HG02623 (cell line): ENCODE data around the gene TMEM141.
"Not testable (repeated sequence)": the region's sequence is repeated elsewhere in the genome, so short reads cannot be mapped to it uniquely, and the experiment has no call there.

ENCODE experiments used
- ATAC-seq: cut with Tn5 transposase; IDR thresholded peaks from one replicate; pipeline ENCODE4 v1.9.1; 2021; ENCODE audit warnings: moderate library complexity; ENCODE audit not compliant: unreplicated experiment

Gene TMEM141

DNA sequence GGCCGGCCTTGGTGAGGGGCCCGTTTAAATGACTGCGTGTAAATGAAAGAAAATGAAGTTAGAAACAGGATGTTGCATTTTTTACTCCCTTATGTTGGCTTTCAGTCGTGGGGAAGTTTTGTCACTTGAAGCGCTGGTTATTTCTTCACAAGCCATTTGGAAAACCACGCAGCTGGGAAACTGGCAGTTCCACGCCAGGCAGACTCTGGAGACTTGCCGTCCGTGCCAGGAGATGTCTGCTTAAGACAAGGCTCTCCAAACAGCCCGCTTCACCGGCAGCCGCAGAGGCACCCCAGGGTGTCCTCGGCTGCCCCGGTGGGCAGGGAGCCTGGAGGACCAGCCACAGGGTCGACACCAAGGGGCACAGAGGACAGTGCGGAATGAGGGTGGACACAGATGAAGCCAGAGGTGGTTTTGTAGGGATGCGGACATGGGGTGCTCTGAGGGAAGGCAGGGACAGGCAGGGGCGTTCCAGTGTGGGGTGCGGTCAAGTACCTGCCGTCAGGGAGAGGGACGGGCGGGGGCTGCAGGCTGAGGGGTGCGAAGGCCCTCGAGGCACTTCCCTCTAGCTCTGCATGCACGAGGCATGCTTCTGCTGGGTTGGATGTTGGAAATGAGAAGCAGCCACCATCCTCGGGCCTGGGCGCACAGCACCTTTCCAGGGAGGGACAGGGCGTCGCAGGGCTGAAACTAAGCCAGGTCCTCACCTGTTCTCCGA lies 40.0 kb downstream of the TMEM141 start:
- no peak for ATAC-seq

DNA sequence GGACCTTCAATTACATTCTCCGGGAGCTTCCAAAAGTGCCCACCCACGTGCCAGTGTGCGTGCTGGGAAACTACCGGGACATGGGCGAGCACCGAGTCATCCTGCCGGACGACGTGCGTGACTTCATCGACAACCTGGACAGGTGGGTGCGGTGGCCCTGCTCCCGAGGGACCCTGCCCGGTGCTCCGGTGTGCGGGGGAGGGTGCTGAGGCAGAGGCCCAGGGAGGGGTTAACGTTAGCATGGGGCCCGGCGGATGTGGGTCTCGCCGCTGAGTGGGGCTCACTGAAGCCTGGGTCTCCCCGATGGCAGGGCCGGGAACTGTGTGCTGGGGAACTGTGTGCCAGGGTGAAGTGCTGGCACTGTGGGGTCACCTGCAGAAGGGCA lies 40.6 kb downstream of the TMEM141 start:
- ATAC-seq, result no peak

DNA sequence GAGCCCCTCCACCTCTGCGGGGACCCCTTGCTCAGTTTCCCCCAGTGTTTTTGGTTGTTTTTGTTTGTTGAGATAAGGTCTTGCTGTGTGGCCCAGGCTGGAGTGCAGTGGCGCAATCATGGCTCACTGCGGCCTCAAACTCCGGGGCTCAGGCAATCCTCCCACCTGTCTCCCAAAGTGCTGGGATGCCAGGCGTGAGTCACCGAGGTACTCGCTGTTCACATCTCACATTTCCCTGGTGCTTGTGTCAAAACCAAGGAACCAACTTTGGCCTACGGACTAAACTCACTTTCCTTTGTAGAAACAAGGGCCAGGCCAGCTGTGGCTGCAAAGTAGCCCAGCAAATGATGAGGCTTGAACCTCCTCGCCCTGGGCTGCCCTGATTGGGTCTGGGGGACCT lies 41.4 kb downstream of the TMEM141 start:
- no peak for ATAC-seq

DNA sequence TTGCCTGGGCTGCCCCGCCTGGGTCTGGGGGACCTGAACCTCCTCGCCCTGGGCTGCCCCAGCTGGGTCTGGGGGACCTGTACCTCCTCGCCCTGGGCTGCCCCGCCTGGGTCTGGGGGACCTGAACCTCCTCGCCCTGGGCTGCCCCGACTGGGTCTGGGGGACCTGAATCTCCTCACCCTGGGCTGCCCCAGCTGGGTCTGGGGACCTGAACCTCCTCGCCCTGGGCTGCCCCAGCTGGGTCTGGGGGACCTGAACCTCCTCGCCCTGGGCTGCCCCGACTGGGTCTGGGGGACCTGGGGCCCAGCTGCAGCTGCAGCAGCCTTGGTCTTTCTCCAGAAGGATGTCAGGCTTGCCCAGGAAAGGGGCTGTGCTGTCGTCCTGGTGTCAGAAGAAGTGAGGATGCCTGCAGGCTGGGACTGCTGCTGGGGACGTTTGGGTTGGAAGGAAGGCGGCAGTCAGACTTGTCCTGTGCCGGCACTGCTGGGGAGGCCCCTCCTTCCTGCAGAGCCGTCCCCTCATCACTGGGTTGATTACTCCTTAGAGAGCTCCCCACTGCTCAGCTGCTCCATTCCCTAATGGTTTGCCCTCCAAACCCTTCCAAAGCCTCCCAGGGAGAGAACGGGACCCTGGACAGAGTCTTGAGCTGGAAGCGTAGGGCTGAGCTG lies 42.4 kb downstream of the TMEM141 start:
- ATAC-seq, result not testable (repeated sequence)

DNA sequence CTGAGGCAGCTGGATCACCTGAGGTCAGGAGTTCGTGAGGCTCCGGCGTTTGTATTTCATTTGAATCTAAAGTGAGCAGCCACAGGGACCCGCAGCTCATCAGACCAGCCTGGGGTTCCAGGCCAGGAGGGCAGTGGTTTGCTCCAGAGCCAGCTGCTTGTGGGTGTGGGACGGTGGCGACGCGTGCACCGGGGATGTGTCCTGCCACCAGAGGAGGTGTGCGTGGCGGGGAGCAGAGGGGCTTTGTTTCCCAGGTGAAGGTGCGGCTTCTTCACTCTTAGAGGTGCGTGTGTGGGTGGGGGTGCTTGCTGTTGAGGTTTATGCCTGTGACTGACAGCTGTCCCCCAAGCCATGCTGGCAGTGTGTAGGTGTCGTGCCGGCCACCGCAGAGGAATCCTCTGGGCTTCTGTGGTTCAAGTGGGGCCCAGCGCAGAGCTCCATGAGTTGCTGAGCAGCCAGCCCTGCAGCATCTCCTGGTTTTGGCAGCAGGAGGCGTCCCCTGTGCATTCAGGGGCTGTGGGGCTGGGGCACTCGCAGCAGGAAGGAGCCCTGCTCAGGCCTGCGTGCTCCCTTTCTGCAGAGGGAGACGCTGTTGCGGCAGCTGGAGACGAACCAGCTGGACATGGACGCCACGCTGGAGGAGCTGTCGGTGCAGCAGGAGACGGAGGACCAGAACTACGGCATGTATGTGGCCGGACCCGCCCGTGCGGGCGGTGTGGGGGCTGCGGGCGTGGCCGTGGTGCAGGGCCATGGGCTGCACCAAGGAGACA lies 44.2 kb downstream of the TMEM141 start:
- ATAC-seq, result no peak

DNA sequence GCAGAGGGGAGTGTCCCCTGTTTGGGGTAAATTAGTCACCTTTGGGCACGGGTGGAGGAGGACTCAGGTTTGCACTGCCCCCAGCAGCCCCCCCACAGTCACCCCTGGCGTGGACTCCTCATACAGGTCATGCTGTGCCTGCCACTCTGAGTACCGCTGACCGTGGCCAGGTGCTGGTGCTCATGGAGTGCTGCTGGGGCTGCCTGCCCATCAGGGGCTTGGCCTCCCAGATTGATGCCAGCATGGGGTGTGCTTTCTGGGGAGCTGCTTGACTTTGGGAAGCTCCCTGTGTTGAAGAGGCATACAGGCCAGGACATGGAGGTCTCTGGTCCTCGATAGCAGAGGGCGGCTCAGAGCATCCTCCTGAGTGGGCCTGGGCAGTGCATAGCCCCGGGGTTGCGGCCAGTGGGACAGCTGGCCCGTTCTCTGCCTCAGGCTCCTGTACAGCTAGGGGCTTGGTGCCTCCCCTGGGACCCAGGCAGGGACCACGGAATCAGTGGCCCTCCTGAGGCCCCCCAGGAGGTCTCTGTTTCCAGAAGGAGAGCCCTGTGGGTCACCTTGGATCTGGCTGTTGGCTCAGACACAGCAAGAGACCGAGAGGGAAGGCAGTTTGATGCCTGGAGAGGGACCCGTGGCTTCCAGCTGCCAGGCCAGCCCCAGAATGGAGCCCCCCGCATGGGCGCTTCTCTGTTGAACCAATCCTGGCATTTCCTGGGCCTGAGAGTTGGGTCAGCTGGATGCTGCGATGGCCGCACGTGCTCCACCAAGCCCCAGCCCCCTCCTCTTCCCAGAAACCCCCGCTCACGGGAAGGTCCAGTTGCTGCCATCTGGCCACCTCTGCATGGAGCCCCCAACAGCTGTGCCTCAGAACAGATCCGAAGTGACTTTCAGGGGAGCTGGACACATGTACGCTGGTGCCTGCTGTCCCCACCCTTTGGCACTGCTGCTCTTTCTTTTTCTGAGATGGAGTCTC lies 45.1 kb downstream of the TMEM141 start:
- no peak for ATAC-seq

DNA sequence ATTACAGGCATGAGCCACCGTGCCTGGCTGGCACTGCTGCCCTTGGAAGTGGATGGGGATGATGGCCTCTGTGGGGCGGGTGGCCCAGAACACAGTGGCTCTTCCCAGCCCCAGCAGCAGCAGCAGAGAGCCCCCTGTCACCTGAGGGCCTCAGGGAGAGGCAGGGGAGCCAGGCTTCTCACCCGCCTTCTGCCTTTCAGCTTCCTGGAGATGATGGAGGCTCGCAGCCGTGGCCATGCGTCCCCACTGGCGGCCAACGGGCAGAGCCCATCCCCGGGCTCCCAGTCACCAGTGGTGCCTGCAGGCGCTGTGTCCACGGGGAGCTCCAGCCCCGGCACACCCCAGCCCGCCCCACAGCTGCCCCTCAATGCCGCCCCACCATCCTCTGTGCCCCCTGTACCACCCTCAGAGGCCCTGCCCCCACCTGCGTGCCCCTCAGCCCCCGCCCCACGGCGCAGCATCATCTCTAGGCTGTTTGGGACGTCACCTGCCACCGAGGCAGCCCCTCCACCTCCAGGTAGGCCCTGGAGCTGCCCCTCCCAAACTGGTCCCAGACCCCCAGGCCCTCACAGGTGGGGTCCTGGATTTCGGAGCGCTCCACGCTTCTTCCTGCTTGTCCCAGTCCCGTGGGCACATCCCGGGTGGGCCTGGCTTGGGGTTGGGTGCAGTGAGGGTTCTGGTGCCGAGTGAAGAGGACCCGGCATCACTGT lies 46.2 kb downstream of the TMEM141 start:
- no peak for ATAC-seq

DNA sequence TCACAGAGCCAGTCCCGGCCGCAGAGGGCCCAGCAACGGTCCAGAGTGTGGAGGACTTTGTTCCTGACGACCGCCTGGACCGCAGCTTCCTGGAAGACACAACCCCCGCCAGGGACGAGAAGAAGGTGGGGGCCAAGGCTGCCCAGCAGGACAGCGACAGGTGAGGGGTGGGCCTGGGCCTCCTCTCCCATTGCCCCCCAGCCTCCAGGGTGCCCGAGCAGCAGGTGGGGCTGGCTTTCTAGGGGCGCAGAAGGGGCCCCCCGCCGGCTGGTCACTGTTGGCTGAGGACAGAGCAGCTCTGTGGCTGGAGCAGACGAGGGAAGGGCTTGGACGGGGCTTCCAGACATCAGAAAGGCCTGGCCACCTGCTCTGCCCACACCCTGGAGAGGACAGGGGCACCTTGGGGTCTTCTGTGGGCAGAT lies 46.7 kb downstream of the TMEM141 start:
- ATAC-seq, result not testable (repeated sequence)

DNA sequence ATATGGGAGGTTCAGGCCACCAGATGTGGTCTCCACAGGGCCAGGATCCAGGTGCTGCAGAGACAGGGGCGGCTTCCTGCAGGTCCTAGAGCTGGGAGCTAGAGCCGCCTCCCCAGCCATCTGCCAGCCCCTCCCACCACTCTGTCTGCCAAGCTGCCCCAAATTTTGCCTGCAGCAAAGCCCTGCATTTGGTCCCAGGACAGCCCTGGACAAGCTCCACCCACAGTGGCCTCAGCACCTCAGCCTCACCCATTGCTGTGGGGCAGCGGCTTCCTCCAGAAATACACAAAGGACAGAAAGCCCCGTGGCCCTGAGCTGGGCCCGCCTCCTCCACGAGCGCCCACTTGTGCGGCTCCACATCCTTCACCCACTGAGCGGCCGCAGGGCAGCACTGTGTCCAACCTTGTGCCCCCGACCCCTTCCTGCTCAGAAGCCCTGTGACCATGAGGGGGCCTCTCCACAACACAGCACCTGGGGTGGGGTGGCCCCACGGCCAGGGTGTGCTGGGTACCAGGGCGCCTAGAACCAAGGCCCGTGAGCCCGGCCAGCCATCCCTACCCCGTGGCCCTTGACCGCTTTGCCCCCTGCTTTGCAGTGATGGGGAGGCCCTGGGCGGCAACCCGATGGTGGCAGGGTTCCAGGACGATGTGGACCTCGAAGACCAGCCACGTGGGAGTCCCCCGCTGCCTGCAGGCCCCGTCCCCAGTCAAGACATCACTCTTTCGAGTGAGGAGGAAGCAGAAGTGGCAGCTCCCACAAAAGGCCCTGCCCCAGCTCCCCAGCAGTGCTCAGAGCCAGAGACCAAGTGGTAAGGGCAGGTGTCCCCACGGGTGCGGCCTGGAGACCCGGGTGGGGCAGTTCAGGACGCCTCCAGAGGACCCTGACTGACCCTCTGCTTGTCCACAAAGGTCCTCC lies 47.4 kb downstream of the TMEM141 start:
- ATAC-seq, result no peak

DNA sequence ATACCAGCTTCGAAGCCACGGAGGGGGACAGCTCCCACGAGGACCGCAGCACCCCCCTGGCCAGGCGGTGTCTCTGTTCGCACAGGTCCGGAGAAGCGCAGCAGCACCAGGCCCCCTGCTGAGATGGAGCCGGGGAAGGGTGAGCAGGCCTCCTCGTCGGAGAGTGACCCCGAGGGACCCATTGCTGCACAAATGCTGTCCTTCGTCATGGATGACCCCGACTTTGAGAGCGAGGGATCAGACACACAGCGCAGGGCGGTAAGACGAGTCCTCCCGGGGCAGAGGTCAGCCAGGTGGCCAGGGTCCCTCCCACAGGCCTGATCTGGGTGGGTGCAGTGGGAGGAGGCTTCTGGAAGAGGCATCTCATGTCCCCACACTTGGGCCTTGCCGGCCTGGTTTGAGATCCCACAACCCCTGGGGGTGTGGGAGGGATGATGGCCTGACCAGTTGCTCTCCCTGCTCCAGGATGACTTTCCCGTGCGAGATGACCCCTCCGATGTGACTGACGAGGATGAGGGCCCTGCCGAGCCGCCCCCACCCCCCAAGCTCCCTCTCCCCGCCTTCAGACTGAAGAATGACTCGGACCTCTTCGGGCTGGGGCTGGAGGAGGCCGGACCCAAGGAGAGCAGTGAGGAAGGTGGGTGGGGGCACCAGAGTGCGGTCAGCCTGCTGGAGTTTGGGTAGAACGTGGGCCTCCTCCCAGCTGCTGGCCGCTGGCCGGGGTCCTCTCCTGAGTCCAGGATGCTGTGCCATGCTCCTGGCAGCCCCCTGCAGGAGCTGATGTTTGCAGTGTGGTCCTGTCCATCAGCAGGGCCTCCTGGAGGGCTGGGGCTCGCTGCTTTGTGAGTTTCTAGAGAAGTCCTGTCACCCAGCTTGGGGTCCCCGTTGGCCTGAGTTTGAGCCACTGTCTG lies 48.3 kb downstream of the TMEM141 start:
- ATAC-seq, result no peak

DNA sequence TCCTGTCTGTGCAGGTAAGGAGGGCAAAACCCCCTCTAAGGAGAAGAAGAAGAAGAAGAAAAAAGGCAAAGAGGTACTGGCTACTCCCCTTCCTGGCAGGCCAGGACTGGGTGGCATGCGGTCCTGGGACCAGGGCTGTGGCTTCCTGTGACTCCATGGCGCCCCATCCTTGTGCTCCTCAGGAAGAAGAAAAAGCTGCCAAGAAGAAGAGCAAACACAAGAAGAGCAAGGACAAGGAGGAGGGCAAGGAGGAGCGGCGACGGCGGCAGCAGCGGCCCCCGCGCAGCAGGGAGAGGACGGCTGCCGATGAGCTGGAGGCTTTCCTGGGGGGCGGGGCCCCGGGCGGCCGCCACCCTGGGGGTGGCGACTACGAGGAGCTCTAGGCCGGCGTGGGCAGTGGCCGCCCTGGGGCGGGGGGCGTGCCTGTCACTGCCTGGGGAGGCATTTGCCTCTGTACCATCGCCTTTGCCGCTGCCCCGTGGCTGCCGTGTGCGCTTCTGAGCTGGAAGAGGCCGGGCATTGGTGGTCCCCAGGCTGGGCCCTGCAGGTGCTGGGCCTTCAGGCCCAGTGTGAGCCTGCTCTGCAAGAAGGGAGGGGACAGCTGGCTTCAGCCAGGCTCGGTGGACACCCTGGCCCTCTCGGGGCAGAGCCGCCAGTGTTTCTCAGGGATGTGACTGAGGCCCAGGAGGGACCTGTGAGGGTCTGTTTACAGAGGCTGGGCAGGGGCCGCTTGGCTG lies 49.2 kb downstream of the TMEM141 start:
- no peak for ATAC-seq

DNA sequence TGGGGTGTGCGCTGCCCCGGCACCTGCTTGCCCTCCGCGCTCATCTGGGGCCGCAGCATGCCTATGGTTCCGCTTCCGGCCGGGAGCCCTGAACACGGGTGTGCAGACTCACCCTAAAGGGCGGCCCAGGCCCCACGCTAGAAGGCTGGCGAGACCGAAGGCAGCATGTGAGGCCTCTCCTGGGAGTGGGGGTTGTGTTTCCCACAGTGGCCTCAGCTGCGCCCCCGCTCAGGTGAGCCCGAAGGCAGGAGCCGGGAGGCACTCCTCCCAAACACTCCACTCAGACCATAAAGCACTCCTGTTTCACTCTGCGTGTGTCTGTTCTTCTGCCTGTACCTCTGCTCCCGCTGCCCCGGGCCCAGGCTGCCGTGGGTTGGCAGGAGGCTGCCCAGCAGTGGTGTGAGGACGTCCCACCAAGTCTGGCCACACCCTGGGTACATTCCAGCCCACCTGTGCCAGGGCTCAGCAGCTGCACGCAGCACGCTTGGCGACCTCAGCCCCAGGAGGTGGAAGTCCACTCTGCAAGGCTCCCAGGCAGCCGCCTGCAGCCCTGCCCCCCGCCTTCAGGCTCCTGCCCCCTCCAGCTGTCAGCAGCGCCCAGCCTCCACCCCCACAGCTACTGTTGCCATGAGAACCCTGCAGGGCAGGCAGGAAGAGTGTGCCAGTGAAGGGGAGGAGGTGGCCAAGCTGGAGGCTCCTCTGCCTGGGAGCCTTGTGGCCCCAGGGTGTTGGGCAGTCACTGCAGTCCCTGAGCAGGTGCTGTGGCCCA lies 49.9 kb downstream of the TMEM141 start:
- ATAC-seq, result no peak

DNA sequence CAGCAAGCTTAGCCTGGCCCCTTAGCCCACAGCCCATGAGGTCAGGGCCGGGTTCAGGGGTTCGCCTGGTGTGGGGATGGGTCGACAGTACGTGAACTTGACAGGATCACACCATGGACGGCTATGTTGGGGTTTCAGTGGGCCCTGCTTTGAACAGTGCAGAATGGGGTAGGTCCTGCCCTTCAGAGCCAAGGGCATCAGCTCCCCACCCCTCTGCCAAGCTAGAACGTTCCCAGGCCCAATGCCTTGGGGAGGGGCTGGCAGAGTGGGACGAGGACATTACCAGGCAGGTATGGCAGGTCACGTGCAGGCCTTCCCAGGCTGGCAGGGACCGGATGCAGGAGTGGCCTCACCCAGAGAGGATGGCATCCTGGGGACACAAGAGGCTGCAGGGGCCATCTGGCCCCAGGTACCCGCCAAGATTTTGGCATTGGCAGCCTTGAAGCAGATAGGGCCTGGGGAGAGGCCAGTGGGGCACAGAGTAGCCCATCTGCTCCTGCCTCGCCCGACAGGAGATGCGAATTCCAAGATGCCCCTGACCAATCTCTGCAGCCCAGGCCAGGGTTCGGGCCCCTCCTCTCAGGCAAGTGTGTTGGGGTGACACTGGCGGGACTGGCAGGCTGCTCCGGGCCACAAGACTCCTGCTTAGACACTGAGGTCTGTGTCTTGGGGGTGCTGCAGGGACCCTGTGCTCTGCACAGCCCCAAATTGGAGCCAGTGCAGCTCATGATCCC lies 50.7 kb downstream of the TMEM141 start:
- not testable (repeated sequence) for ATAC-seq

DNA sequence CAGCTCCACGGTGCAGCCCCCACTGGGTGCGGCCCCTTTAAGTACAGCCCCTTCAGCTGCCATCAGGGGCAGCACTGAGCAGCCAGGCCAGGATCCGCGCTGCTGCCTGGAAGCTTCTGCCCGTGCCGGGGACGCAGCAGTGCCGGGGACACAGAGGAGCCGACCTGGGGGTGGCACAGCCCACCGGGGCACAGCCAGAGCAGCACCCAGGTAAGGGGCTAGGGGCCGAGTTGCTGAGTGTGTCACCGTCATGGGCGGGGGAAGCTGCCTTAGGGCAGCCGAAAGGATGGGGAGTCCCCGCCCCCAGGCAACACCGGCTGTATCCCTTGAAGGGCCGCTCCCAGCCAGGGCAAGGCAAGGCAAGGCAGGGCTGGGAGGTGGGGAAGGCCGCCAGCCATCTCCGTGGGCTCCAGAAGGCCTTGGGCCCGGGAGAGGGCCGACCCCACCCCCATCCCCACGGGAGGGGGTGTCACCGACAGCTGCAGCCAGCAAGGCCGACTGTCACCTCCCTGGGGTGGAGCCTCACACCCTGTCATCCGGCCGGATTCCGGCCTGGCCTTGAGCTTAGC lies 51.3 kb downstream of the TMEM141 start, which contains the start of gene AJM1:
TSS of gene AJM1 (plus strand) at position 99 of the 569 bp plus-strand sequence. CDS start 1,937 bp downstream, outside the sequence.
- ATAC-seq, result peak; percentile 60
